Measurements from ENCODE around the gene CHI3L2. TPM values are rescaled to one million over a fixed set of nuclear protein-coding genes. Genes with fewer than 3 reads are reported as not detected.

Gene CHI3L2
- total RNA-seq, 1 donor from 2014 or later = 3.9 TPM

DNA sequence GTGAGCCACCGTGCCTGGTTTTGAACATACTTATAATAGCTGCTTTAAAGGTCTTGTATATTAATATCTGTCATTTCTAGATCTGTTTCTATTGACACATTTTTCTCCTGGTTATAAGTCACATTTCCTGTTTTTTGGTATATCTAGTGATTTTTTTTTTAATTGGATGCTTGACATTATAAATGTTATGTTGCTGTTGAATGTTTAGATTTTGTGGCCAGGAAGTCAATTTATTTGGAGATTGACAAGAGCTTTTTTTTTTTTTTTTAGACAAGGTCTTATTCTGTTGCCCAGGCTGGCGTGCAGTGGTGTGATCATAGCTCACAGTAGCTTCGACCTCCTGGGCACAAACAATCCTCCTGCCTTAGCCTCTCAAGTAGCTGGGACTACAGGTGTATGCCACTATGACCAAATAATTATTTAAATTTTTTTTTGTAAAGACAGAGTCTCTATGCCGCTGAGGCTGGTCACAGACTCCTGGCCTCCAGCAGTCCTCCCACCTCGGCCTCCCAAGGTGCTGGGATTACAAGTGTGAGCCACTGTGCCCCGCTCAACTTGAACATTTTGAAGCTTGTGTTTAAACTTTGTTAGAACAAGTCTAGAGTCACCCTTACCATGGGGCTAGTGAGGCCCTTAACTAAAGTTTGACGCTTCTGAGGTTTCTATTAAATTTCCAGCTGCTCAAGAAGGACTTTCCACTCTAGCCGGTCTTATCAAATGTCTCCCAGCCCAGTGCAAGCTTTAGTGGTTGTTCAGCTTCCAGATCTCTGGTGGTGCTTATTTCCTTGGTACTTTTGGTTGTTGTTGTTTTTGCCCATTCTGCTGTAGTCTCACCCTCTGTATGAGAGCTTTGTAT lies 8.6 kb upstream of the CHI3L2 start:
- intact Hi-C loops (cut with micrococcal nuclease) = loop anchor here (1.0 to 5.0 kb wide), 6 partner anchors 257 to 587 kb away; partner anchors contain the start of gene LRIF1
- H3K9me3 Mint-ChIP-seq = no peaks in the 10 kb centered on the region
- peaks cover 89% of the 10 kb centered on the region for H3K4me1 Mint-ChIP-seq
- H3K4me3 Mint-ChIP-seq = peak overlapping the region; percentile 69
- peaks cover 5% of the 10 kb centered on the region for H3K36me3 Mint-ChIP-seq (ENCODE audit: low read depth)
- peak; percentile 67 for DNase-seq
- H3K27ac Mint-ChIP-seq = peak overlapping the region; percentile 92
- H3K27me3 Mint-ChIP-seq = no peaks in the 10 kb centered on the region

DNA sequence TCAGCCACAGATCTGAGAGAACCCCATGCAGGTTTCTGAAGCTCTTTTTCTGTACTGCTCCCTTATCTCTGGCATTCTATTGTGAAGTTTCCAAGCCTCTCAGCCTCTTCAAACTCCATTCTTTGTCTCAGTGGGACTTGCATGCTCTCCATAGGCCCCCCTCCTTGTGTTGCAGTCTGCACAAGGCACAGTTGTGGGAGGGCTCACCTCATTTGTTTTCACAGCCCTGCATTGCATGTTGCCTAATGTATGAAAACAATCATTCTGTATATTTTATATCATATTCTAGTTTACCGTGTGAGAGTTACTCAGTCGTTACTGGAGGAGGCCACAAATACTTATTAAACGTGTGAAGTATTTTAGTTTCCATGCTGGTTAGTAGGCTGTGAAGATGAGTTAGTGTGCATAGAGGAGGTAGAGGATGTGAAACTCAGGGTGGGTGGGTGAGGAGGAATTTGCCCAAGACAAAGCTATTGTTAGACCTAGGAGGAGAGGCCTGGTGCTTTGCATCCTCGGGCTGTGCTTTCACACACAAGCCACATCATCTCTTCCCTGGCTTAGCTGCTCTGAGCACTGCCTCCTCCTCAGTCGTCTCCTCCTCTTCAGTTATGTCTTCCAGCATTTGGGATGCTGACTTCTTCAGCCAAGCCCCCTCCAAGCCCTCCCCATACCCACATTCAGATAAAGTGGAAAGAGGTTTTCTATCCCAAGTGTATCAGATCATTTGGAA lies 7.8 kb upstream of the CHI3L2 start:
- H3K27ac Mint-ChIP-seq = peak overlapping the region; percentile 92
- no peaks in the 10 kb centered on the region for H3K9me3 Mint-ChIP-seq
- H3K36me3 Mint-ChIP-seq (ENCODE audit: low read depth) = peaks cover 5% of the 10 kb centered on the region
- DNase-seq = peak; percentile 77
- H3K4me3 Mint-ChIP-seq = peak overlapping the region; percentile 69
- peaks cover 83% of the 10 kb centered on the region for H3K4me1 Mint-ChIP-seq
- intact Hi-C loops (cut with micrococcal nuclease) = loop anchor here (1.0 to 5.0 kb wide), 9 partner anchors 32 to 587 kb away; partner anchors contain the start of genes DDX20 and LRIF1
- no peaks in the 10 kb centered on the region for H3K27me3 Mint-ChIP-seq

DNA sequence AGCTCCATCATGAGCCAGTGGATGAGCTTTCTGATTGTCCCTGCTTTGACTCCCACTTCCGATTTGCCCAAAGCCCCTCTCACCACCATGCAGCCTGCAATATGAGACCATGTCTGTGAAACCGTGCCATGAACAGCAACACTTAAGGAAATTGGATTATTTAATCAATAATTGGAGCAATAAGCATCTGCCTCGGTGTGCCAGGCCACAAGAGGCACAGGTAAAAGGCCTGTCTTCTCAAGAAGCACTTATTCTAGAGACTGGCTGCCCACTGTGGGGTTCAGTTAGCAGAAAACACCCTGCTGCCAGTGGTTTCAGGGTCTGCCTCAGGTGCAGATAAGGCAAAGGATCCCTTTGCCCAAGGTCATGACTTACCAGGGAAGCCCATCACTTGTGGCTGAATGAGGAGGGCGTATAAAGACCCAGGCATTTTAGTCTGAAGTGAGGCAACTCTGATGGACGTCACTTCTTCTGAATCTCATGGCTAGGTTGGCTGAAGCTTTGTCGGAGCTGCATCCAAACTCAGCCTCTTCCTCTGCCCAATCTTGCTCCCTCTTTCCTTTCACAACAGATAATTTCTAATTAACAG lies 7.1 kb upstream of the CHI3L2 start:
- H3K4me1 Mint-ChIP-seq = peaks cover 82% of the 10 kb centered on the region
- intact Hi-C loops (cut with micrococcal nuclease) = loop anchor here (2.0 to 5.0 kb wide), 3 partner anchors 33 to 537 kb away; partner anchors contain the start of gene DDX20
- peak; percentile 59 for DNase-seq
- H3K36me3 Mint-ChIP-seq (ENCODE audit: low read depth) = peaks cover 5% of the 10 kb centered on the region
- no peaks in the 10 kb centered on the region for H3K27me3 Mint-ChIP-seq
- no peaks in the 10 kb centered on the region for H3K9me3 Mint-ChIP-seq
- peak overlapping the region; percentile 92 for H3K27ac Mint-ChIP-seq
- H3K4me3 Mint-ChIP-seq = peak overlapping the region; percentile 69

DNA sequence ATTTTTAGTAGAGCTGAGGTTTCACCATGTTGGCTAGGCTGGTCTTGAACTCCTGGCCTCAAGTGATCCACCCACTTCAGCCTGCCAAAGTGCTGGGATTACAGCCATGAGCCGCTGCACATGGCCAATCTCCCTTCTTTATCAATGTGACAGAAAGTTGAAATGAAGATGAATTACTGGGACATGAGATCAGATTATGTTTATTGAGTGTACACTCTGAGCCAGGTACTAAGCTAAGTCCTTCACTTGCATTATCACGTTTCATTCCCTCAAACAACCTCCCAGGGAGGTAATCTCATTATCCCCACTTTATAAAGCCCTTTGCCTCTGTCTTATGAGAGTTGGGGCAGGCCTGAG lies 6.3 kb upstream of the CHI3L2 start:
- no peaks in the 10 kb centered on the region for H3K27me3 Mint-ChIP-seq
- H3K27ac Mint-ChIP-seq = peak overlapping the region; percentile 92
- peak overlapping the region; percentile 71 for H3K4me3 Mint-ChIP-seq
- peaks cover 3% of the 10 kb centered on the region for H3K36me3 Mint-ChIP-seq (ENCODE audit: low read depth)
- no peak for DNase-seq
- H3K4me1 Mint-ChIP-seq = peaks cover 84% of the 10 kb centered on the region
- intact Hi-C loops (cut with micrococcal nuclease) = loop anchor here (1.0 to 5.0 kb wide), 4 partner anchors 18 to 536 kb away; partner anchors contain the start of gene DDX20
- H3K9me3 Mint-ChIP-seq = no peaks in the 10 kb centered on the region

DNA sequence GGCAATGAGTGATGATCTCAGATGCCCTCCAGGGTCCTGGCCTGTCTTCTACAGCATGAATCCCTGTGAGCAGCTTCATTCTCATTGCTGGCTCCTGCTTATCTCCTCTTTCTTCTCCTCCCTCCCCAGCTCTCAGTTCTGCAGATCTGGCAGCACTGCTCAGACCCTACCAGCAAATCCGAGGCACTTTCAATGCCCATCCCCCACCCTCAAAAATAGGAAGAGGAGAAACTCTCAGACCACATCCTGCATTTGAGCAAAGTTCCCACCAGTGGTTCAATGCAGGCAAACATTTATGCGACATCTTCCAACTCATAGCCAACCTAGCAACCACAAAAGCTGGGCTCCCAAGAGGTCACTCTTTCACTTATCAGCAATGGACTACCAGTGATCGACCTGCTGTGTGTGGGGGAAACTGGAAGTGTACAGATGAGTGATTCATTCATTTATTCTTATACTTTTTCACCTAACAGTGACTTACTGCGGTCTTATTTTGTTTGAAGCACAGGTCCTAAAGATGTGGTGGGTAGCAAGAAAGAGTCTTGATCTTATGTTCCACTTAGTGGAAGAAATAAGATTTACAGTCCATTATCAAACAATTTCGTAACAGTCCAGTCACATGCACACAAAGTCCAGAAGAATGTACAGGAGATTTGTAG lies 5.8 kb upstream of the CHI3L2 start:
- intact Hi-C loops (cut with micrococcal nuclease) = loop anchor here (1.0 to 5.0 kb wide), 6 partner anchors 7 to 536 kb away; partner anchors contain the start of gene DDX20
- DNase-seq = peak; percentile 92
- H3K36me3 Mint-ChIP-seq (ENCODE audit: low read depth) = peaks cover 3% of the 10 kb centered on the region
- H3K9me3 Mint-ChIP-seq = no peaks in the 10 kb centered on the region
- peak overlapping the region; percentile 71 for H3K4me3 Mint-ChIP-seq
- no peaks in the 10 kb centered on the region for H3K27me3 Mint-ChIP-seq
- H3K27ac Mint-ChIP-seq = peak overlapping the region; percentile 92
- H3K4me1 Mint-ChIP-seq = peaks cover 83% of the 10 kb centered on the region

DNA sequence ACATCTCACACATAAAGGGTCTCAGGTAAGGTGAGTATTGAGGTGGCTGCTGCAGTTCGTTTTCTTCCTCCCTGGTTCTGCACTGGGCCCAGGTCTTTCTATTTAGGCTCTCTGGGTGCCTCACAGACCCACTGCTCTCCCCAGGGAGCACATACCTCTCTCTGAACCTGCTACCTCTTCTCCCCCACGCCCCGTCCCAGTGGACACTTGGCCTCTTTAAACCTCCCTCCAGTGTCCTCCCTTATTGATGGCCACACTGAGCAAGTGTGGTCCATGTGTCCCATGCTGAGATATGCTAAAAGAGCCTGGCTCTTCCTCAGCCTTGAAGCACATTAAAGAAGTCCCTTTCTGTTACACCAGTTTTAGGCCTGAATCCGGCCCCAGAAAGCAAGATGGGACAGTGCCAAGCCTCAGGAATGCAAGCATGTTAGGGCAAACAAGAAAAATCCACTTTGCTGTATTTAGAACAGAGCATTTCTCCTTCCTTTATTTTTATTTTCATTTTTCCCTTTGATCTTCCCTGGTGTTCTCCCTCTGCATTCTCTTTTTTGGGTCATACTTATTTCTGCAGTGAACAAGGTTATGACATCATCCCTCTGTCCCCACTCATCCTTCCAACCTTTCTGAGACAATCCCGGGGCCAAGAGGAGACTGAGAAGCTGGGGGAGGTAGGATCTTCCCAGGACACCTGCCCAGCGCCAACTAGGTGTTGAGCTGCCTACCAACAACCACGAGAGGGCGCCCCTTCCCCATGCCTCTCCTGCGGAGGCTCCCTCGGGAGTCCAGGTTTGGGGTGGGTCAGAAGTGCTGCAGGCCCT lies 5.0 kb upstream of the CHI3L2 start:
- H3K4me1 Mint-ChIP-seq = peaks cover 83% of the 10 kb centered on the region
- H3K36me3 Mint-ChIP-seq (ENCODE audit: low read depth) = peaks cover 3% of the 10 kb centered on the region
- peak; percentile 94 for DNase-seq
- H3K27ac Mint-ChIP-seq = peak overlapping the region; percentile 92
- H3K4me3 Mint-ChIP-seq = peak overlapping the region; percentile 71
- H3K9me3 Mint-ChIP-seq = no peaks in the 10 kb centered on the region
- H3K27me3 Mint-ChIP-seq = no peaks in the 10 kb centered on the region
- intact Hi-C loops (cut with micrococcal nuclease) = loop anchor here (1.0 to 5.0 kb wide), 5 partner anchors 8 to 535 kb away; partner anchors contain the start of gene DDX20

DNA sequence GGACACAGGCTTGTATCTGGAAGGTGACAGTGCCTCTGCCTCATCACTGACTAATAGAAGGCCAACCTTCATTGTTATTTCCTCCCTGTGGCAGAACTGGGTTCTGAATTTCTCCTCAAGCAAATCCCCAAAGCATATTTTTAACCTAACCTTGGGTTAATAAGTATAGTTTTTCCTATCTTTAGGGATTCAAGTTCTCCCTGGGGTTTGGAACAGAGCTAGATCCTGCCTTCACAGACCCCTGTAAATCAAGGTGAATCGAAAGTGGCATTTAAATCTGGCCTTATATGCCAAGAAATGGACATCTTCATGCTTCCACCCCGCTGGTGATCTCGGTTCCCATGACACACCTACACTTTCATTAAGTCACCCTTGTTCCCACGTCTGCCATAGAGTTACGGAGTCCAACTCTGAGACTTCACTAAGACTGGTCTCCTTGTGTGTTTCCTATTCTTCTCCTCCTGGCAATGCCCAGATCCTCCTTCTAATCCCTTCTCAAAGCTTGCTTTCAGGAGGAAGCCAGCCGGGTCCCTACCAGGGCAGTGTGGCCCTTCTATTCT lies 4.3 kb upstream of the CHI3L2 start:
- H3K36me3 Mint-ChIP-seq (ENCODE audit: low read depth) = peaks cover 1% of the 10 kb centered on the region
- no peaks in the 10 kb centered on the region for H3K9me3 Mint-ChIP-seq
- H3K4me1 Mint-ChIP-seq = peaks cover 83% of the 10 kb centered on the region
- H3K4me3 Mint-ChIP-seq = peak overlapping the region; percentile 71
- H3K27me3 Mint-ChIP-seq = no peaks in the 10 kb centered on the region
- H3K27ac Mint-ChIP-seq = peak overlapping the region; percentile 92
- intact Hi-C loops (cut with micrococcal nuclease) = loop anchor here (1.0 to 5.0 kb wide), 3 partner anchors 36 to 534 kb away; partner anchors contain the start of gene DDX20
- DNase-seq = peak; percentile 60

DNA sequence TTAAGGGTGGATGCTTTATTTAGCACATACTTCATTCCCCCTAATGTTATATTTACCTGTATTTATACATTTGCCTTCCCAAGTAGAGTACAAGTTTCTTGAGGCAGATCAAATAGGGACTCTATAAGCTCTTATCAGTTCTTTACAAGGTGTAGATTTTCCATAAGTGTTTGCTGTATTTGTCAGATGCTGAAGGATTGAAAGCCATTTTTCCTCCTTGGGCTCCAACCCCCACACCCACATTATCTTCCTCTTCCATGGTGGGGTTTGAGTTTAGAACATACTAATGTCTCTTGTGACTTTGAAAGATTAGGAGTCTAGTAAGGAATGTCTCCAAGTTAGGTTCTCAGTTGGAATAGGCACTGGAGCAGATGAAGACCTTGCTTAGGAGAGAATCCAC lies 2.4 kb upstream of the CHI3L2 start:
- peak overlapping the region; percentile 56 for H3K4me3 Mint-ChIP-seq
- H3K36me3 Mint-ChIP-seq (ENCODE audit: low read depth) = no peaks in the 10 kb centered on the region
- H3K27ac Mint-ChIP-seq = peak overlapping the region; percentile 57
- no peaks in the 10 kb centered on the region for H3K9me3 Mint-ChIP-seq
- no peaks in the 10 kb centered on the region for H3K27me3 Mint-ChIP-seq
- DNase-seq = no peak
- intact Hi-C loops (cut with micrococcal nuclease) = loop anchor here (1.0 kb wide), 1 partner anchor 177 kb away; no protein-coding TSS in a partner anchor
- peaks cover 80% of the 10 kb centered on the region for H3K4me1 Mint-ChIP-seq

DNA sequence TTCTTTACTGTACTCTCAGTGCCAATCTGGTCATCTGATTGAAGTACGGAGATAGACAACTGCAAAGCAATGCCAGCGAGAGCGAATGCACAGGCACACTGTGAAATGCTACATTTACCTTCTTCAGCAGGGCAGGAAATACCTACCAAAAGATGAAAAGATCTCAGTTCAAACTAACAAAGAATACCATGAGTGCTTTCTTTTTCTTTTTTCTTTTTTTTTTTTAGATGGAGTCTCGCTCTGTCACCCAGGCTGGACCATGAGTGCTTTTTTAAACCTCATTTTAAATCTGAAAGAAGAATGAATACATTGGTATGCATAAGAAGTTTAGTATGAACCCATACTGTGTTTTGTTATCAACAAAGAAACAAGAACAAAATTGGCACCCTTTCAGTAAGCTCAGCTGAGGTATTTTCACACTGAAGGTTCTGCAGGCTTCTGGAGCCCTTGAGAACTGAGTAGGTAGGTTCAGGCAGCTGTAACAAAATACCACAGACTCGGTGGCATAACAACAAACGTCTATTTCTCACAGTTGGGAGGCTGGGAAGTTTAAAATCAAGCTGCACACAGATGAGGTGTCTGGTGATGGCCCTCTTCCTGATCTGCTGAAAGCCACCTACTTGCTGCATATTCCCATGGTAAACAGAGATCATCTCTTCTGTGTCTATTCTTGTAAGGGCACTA lies 1.7 kb upstream of the CHI3L2 start:
- peak overlapping the region; percentile 57 for H3K27ac Mint-ChIP-seq
- peaks cover 76% of the 10 kb centered on the region for H3K4me1 Mint-ChIP-seq
- H3K27me3 Mint-ChIP-seq = no peaks in the 10 kb centered on the region
- intact Hi-C loops (cut with micrococcal nuclease) = loop anchor here (1.0 kb wide), 1 partner anchor 176 kb away; no protein-coding TSS in a partner anchor
- no peaks in the 10 kb centered on the region for H3K9me3 Mint-ChIP-seq
- DNase-seq = peak; percentile 75
- H3K4me3 Mint-ChIP-seq = peak overlapping the region; percentile 56
- H3K36me3 Mint-ChIP-seq (ENCODE audit: low read depth) = no peaks in the 10 kb centered on the region

DNA sequence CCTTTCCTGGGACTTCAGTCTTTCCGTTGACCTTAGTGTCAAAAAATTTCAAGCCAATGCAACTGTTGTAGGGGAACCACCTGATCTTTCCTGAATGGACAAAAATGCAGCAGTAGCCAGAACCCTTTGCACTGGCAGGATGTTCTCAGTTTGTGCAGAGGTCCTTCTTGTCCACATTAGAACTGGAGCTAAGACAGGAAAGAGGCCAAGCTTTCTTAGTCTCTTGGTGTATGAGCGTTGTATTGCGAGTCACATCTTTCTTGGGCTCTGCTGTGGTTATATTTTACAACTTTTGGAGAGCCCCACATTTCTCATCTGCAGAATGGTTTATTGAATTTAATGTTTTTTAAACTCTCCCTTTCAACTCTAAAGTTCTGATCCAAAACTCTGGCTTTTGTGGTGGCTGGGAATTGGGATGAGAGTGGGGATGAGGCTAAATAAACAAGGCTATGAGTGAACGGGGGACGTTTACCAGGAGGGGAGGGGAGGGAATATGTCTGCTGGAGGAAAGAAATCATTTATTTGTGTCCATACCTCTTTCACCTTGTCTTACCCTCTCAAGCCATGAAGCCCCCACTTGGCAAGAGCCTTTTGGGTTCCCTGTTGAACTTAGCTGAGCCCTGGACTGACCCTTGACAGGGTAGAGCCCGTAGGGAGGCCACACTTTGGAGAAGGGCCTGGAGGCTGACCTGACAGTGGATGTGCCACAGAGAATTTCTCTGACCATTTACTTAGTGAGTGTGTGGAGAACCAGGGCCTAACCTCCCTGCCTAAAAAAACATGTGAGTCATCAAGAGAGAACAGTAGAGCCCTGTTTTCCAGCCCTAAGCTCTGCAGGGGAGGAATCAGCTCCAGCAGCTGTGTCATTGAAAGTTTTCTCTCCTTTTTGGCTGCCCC lies 586 bp downstream of the CHI3L2 start:
- Mint-ChIP-seq H3K9me3 (no peaks in the 10 kb centered on the region), H3K27me3 (no peaks in the 10 kb centered on the region), H3K4me3 (peak overlapping the region; percentile 36), H3K36me3 (ENCODE audit: low read depth) (peaks cover 4% of the 10 kb centered on the region), H3K27ac (peak overlapping the region; percentile 87), H3K4me1 (peaks cover 66% of the 10 kb centered on the region)
- intact Hi-C loops (cut with micrococcal nuclease) = loop anchor here (2.0 kb wide), 1 partner anchor 47 kb away; no protein-coding TSS in a partner anchor
- no peak for DNase-seq

DNA sequence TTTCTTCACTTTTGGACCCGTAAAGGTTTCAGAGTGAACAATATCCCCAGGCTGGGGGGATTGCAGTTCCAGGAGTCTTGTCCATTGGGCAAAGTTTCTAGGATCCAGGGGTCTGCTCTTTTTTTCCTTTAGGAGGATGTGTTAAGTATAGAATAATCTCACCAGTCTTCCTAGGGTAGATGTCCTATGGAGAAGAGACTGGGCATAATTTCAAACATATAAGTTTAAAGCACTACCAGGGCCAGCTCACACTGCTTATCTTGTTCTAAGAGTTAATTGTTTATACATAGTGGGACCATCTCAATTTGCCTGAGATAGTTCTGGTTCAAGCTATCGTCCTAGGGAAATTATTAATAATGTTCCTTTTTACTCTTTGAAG lies 1.2 kb downstream of the CHI3L2 start:
- Mint-ChIP-seq H3K4me3 (no peak overlapping the region), H3K4me1 (peaks cover 62% of the 10 kb centered on the region), H3K27me3 (no peaks in the 10 kb centered on the region), H3K27ac (peak overlapping the region; percentile 87), H3K9me3 (no peaks in the 10 kb centered on the region), H3K36me3 (ENCODE audit: low read depth) (peaks cover 4% of the 10 kb centered on the region)
- intact Hi-C loops (cut with micrococcal nuclease) = loop anchor here (2.0 kb wide), 1 partner anchor 46 kb away; no protein-coding TSS in a partner anchor
- no peak for DNase-seq
